ENCODE data around the gene SRSF10. TPM values are rescaled to one million over a fixed set of nuclear protein-coding genes. Genes with fewer than 3 reads are reported as not detected.

Gene SRSF10
- total and polyA plus RNA-seq, 2 of the 8 experiments (the other 6 are each of a cell fraction or from before 2014, with no cell fraction given) = 155 to 194 TPM

- Histone ChIP-seq H3K27me3 (replicated peaks in 1 of 4; ENCODE audit: control insufficient read depth in 3 of 4, extremely low read depth in 1 of 4, insufficient read depth in 3 of 4, low read length in 3 of 4) (no peaks in the 10 kb centered on the region), H4K20me1 (replicated peaks in 1 of 2; ENCODE audit: control insufficient read depth in 1 of 2, insufficient read depth in 2 of 2, low read length in 2 of 2) (no peaks in the 10 kb centered on the region), H3K9me3 (ENCODE audit: insufficient read depth in 2 of 2, low read depth in 1 of 2, low read length in 1 of 2) (no peaks in the 10 kb centered on the region), H3K23me2 (ENCODE audit: low read depth, low read length) (no peaks in the 10 kb centered on the region), H3K4me2 (ENCODE audit: insufficient read depth in 1 of 2, low read depth in 2 of 2, low read length in 2 of 2) (no peak overlapping the region), H2BK15ac (ENCODE audit: low read length) (no peak overlapping the region), H4K5ac (ENCODE audit: insufficient read length, low read depth, low read length) (no peak overlapping the region), H3K18ac (ENCODE audit: extremely low read depth, low read length) (no peak overlapping the region), H3K36me3 (ENCODE audit: control insufficient read depth in 2 of 4, insufficient read depth in 4 of 4, low read length in 3 of 4) (no peaks in the 10 kb centered on the region), H2AFZ (ENCODE audit: low read length) (no peak overlapping the region), H3K27ac (ENCODE audit: low read depth, low read length) (no peak overlapping the region), H3K4me3 (ENCODE audit: extremely low read depth in 1 of 4, insufficient read depth in 2 of 4, low read depth in 3 of 4, low read length in 4 of 4) (no peak overlapping the region), H3K4ac (replicated peaks; ENCODE audit: insufficient read length, low read depth, low read length) (no peak overlapping the region), H3K14ac (ENCODE audit: insufficient read length) (no peak overlapping the region), H4K91ac (replicated peaks; ENCODE audit: insufficient read length, low read length) (no peak overlapping the region), H3K56ac (replicated peaks; ENCODE audit: insufficient read length, low read depth, low read length) (no peak overlapping the region), H3K9ac (replicated peaks in 1 of 4; ENCODE audit: extremely low read depth in 1 of 4, low read depth in 3 of 4, low read length in 3 of 4) (no peak overlapping the region), H3K79me2 (ENCODE audit: control insufficient read depth in 1 of 2, insufficient read depth in 2 of 2, low read length in 2 of 2) (no peaks in the 10 kb centered on the region), H2BK120ac (replicated peaks; ENCODE audit: low read depth, low read length) (no peak overlapping the region), H2BK5ac (ENCODE audit: low read depth, low read length) (no peak overlapping the region), H2BK20ac (ENCODE audit: low read length) (no peak overlapping the region), H3K79me1 (ENCODE audit: low read depth, low read length) (no peaks in the 10 kb centered on the region), H2AK5ac (ENCODE audit: low read depth, low read length) (no peak overlapping the region), H3K23ac (ENCODE audit: insufficient read length) (no peak overlapping the region), H4K8ac (ENCODE audit: extremely low read depth, insufficient read depth, low read length) (no peak overlapping the region), H3K4me1 (replicated peaks in 1 of 4; ENCODE audit: control insufficient read depth in 3 of 4, insufficient read depth in 4 of 4, low read length in 3 of 4) (peaks cover 5 to 13% (median 12%) of the 10 kb centered on the region in 4 experiments), H2BK12ac (ENCODE audit: low read depth, low read length) (no peak overlapping the region)
- FAIRE-seq = no peak
- POLR2A ChIA-PET (ENCODE audit: partially characterized antibody) = no interaction called here
- CTCF ChIA-PET (ENCODE audit: partially characterized antibody) = interaction anchor here (5.4 kb wide), 1 partner anchor 20 kb away, joined by 24 read pairs; no protein-coding TSS in a partner anchor
- DNase-seq (ENCODE audit: low read depth in 1 of 2, low spot score in 2 of 2) = no peak
- no peak for TF ChIP-seq CTCF (IDR thresholded peaks at IDR 0.05; ENCODE audit: control extremely low read depth in 1 of 3, insufficient read depth in 1 of 3, low read depth in 1 of 3, low read length in 3 of 3)
- no peak for TF ChIP-seq TCF12 (IDR thresholded peaks at IDR 0.05; ENCODE audit: low read depth, low read length)
- TF ChIP-seq NANOG (IDR thresholded peaks at IDR 0.05; ENCODE audit: insufficient read depth, low read depth, low read length, poor library complexity, severe bottlenecking) = no peak
- no peak for TF ChIP-seq RNF2 (IDR thresholded peaks at IDR 0.05; ENCODE audit: borderline replicate concordance, low read depth, low read length, missing control alignments, poor library complexity, severe bottlenecking)
- no peak for TF ChIP-seq PHF8 (conservative IDR thresholded peaks at IDR 0.05; ENCODE audit: low read depth, low read length)
- TF ChIP-seq JUN (IDR thresholded peaks at IDR 0.05; ENCODE audit: low read depth, low read length) = no peak
- TF ChIP-seq KDM1A (IDR thresholded peaks at IDR 0.05; ENCODE audit: borderline replicate concordance, low read length) = no peak
- TF ChIP-seq RFX5 (IDR thresholded peaks at IDR 0.05; ENCODE audit: borderline replicate concordance, low read depth, low read length) = no peak
- TF ChIP-seq EP300 (IDR thresholded peaks at IDR 0.05; ENCODE audit: borderline replicate concordance in 1 of 2, low read depth in 2 of 2, low read length in 2 of 2) = no peak
- no peak for TF ChIP-seq ATF2 (IDR thresholded peaks at IDR 0.05; ENCODE audit: low read length)
Measured at GRCh38 chr1:24007079-24007478, 27.0 kb upstream of the SRSF10 start.

Data from H1 (cell line).